Non-pigmented ciliary epithelial cell (primary cell): ENCODE results near the gene ZSCAN21.
A peak's percentile ranks its signal among the peaks of the same experiment; 100 is the strongest.

Source experiments
- DNase-seq: peaks from one replicate; pipeline ENCODE4 v3.0.0-alpha.2; 2010; ENCODE audit warnings: low read depth

Gene ZSCAN21

GRCh38 chr7:100101016-100101862 lies 51.7 kb downstream of the ZSCAN21 start, which contains the start of the genes AP4M1 and MCM7:
AP4M1 (plus strand) TSS chr7:100101643; CDS start chr7:100101715, 72 bp downstream.
MCM7 (minus strand) TSS chr7:100101397; CDS start chr7:100101294, 103 bp downstream.
- DNase-seq, result peak; percentile 92

GRCh38 chr7:100102950-100103840 lies 53.6 kb downstream of the ZSCAN21 start:
- DNase-seq, result peak; percentile 92

- DNase-seq, result no peak
Observed at GRCh38 chr7:100105534-100105933, 56.0 kb downstream of the ZSCAN21 start.

DNA sequence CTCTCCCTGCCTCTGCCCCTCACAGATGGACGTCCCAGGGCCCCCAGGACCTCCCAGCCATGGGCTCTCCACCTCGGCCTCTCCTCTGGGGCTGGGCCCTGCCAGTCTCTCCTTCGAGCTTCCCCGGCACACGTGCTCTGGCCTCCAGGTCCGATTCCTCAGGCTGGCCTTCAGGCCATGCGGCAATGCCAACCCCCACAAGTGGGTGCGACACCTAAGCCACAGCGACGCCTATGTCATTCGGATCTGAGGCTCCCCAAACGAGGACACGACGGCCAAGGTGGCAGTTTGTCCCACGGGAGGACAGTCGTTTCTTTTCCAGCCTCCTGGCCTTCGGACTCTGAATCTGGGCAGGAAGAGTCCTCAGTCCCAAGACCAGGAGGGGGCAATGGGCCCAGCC lies 57.1 kb downstream of the ZSCAN21 start:
- no peak for DNase-seq

- no peak for DNase-seq
Observed at GRCh38 chr7:100107125-100107737, 57.7 kb downstream of the ZSCAN21 start.

DNA sequence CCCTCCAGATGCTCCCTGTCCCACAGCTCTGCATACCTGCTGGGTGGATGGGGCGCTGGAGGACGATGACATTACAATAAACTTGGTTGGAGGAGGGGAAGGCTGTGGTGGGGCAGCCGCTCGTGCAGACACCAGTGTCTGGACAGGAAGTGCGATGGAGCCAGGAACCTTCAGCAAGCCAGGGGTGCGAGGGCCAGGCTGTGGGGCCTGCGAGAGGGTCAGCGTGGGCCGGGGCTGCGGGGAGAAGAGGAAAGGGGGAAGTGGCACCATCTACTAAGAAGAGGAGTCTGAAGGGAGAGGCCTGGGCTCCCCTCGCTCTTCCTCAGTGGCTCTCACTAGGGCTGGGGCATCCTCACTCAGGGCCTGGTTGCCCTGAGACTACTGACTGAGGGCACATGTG lies 58.3 kb downstream of the ZSCAN21 start:
- DNase-seq, result no peak

DNA sequence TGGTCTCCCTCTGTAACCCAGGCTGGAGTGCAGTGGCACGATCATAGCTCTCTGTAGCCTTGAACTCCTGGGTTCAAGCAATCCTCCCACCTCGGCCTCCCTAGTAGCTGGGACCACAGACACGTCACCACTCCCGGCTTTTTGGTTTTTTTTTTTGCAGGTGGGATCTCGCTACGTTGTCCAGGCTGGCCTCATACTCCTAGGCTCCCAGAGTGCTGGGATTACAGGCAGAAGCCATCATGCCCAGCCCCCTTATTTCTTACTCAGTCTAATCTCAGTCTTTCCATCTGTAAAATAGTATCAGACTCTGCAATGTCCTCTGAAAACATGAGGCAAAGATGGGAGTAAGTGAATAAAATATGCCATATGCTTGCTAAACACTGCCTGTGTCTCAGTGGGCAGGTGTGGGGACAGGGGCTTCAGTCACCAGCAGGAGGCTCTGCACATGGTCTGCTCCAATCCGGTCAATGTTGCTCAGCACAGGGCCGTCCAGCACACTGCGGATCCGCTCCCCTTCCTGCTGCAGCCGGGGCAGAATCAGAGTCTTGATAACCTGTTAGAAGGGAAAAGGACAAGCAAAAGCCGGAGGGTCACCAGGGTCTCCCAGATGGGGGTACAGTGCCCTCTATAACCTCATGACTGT lies 60.1 kb downstream of the ZSCAN21 start:
- no peak for DNase-seq

DNA sequence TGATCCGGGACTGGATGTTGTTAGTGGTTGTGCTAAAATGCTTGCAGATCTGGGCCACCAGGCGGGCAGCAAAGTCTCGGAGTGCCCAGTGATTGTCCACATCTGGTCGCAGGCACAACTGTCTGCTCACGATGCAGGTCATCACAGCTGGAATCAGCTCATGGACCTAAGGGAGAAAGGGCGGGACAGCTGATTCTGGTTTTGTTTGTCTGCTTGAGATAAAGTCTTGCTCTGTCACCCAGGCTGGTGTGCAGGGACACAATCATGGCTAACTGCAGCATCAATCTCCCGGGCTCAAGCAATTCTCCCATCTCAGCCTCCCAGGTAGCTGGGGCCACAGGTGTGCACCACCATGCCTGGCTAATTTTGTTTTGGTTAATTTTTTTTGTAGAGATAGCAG lies 61.6 kb downstream of the ZSCAN21 start:
- DNase-seq, result no peak

DNA sequence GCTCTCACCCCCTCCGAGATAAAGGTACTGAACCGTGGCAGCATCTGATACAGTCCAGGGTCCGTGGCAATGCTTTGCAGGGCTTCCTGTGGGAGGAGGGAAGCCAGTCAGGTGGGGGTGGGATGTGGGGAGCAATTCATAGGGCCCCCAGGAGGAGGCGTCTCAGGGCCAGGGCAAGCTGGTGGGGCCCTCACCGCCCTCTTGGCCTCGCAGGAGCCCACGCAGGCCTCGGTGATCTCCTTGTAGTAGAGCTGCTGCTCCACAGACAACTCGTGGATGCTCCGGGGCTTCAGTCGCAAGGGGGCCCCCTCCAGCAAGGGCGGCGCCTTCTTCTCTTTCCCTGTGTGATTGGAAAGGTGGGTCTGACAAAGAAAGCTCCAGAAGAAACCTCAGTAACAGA lies 62.3 kb downstream of the ZSCAN21 start:
- DNase-seq, result no peak
